Esophagus muscularis mucosa (tissue), 4 donors: ENCODE results near the gene SHMT2. TPM values are rescaled to one million over a fixed set of nuclear protein-coding genes. Genes with fewer than 3 reads are reported as not detected.

ENCODE experiments used
- DNase-seq: peaks from one replicate; pipeline ENCODE4 v3.0.0-alpha.2; 2017; ENCODE audit errors: extremely low spot score
- H3K27ac ChIP-seq, 4 donors: fragments of 200-600 bp; sonication (generic); replicated peaks in 1 of 4; 1 replicate in 3 of 4; 2 replicates in 1 of 4; pipeline ENCODE4 v1.5.1; 2016 to 2019; ENCODE audit warnings: mild to moderate bottlenecking in 1 of 4
- H3K27me3 ChIP-seq, 4 donors: fragments of 200-600 bp; sonication (generic); one replicate each; pipeline versions ENCODE4 v1.5.1 to v1.6.0; 2016 to 2019
- H3K36me3 ChIP-seq, 4 donors: fragments of 200-600 bp; sonication (generic); one replicate each; pipeline ENCODE4 v1.5.1; 2016 to 2019
- H3K4me1 ChIP-seq, 4 donors: fragments of 200-600 bp; sonication (generic); one replicate each; pipeline ENCODE4 v1.5.1; 2016 to 2019
- H3K4me3 ChIP-seq, 4 donors: fragments of 200-600 bp; sonication (generic); 1 replicate in 2 of 4; 2 replicates in 2 of 4; pipeline ENCODE4 v1.5.1; 2016 to 2019; ENCODE audit warnings: mild to moderate bottlenecking in 4 of 4, moderate library complexity in 1 of 4
- H3K9me3 ChIP-seq, 4 donors: fragments of 200-600 bp; sonication (generic); 1 replicate in 3 of 4; 2 replicates in 1 of 4; pipeline ENCODE4 v1.5.1; 2016 to 2019
- EP300 ChIP-seq: sonication (generic); formaldehyde crosslinking; IDR thresholded peaks from one replicate; pipeline ENCODE4 v1.6.1; 2017; ENCODE audit warnings: antibody characterized with exemption
- POLR2A ChIP-seq: fragments of 450-650 bp; IDR thresholded peaks from one replicate; pipeline ENCODE4 v1.6.1; 2017; ENCODE audit warnings: antibody characterized with exemption, moderate library complexity, mild to moderate bottlenecking, low read depth
- POLR2AphosphoS5 ChIP-seq, 2 donors: sonication (generic); formaldehyde crosslinking; IDR thresholded peaks; one replicate each; pipeline ENCODE4 v1.6.1; 2017; ENCODE audit warnings: antibody characterized with exemption in 2 of 2
- WGBS: methylation state at CpG from one replicate; pipeline ENCODE4 v1.1.5; 2018; 5-methylcytosine and 5-hydroxymethylcytosine counted together
- intact Hi-C: fragments of 100-400 bp; cut with DNase I; formaldehyde crosslinking; loops from one replicate; pipeline ENCODE4 v1.15.1; 2023
- total RNA-seq, 4 donors: library from RNA; depleted of rRNA; stranded (reverse); fragments of >200 nt; gene quantifications; one replicate each; pipeline versions ENCODE4 v1.1.0 to v1.2.1, GENCODE V29; 2016
- TF ChIP-seq, protein P1 (sequence below), 3 experiments: fragments of 200-600 bp in 2 of 3; fragments of 450-650 bp in 1 of 3; sonication (generic) in 2 of 3; IDR thresholded peaks; one replicate each; pipeline ENCODE4 v1.5.1; 2017 to 2019; ENCODE audit warnings: antibody characterized with exemption in 3 of 3, mild to moderate bottlenecking in 2 of 3, moderate library complexity in 1 of 3

The SHMT2 gene
- total RNA-seq, 4 donors from 2014 or later: 22.8 to 60.4 (median 34.6) TPM

DNA sequence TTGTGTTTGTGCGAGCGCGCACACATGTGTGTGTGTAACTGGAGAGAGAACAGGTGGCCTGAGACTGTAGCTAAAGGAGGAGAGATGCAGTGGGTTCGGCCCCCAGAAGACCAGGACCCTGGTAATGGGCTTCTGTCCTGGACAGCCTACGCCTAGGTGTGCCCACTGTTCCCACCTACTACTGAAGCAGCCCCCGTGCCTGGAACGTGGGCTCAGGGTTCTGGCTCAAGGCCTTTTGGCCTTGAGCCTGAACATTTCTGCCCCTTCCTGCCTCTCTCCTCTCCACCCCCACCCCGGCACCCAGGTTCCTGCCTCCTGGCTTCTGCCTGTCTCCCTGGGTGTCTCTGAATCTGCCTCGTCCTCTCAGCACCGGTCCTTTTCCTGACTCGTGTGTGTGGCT is 14.4 kb upstream of the SHMT2 start:
- H3K9me3 ChIP-seq: no peaks in the 10 kb centered on the region
- H3K4me3 ChIP-seq: no peak overlapping the region
- 37% methylated on average over 11 of the region's 11 CpGs for WGBS
- H3K27me3 ChIP-seq: peaks cover 5 to 64% (median 48%) of the 10 kb centered on the region in 4 donors
- H3K27ac ChIP-seq: no peak overlapping the region
- peaks cover 39 to 56% (median 52%) of the 10 kb centered on the region in 4 donors for H3K4me1 ChIP-seq
- DNase-seq: no peak
- intact Hi-C loops: loop anchor here (1.0 kb wide), 1 partner anchor 24 kb away; no protein-coding TSS in a partner anchor
- H3K36me3 ChIP-seq: peaks cover 0 to 29% (median 26%) of the 10 kb centered on the region in 4 donors
- TF ChIP-seq, protein P1, sequence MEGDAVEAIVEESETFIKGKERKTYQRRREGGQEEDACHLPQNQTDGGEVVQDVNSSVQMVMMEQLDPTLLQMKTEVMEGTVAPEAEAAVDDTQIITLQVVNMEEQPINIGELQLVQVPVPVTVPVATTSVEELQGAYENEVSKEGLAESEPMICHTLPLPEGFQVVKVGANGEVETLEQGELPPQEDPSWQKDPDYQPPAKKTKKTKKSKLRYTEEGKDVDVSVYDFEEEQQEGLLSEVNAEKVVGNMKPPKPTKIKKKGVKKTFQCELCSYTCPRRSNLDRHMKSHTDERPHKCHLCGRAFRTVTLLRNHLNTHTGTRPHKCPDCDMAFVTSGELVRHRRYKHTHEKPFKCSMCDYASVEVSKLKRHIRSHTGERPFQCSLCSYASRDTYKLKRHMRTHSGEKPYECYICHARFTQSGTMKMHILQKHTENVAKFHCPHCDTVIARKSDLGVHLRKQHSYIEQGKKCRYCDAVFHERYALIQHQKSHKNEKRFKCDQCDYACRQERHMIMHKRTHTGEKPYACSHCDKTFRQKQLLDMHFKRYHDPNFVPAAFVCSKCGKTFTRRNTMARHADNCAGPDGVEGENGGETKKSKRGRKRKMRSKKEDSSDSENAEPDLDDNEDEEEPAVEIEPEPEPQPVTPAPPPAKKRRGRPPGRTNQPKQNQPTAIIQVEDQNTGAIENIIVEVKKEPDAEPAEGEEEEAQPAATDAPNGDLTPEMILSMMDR (IDR thresholded peaks at IDR 0.05): no peak
- TF ChIP-seq POLR2A (no peak), POLR2AphosphoS5 (IDR thresholded peaks at IDR 0.05) (no peak), EP300 (no peak)

DNA sequence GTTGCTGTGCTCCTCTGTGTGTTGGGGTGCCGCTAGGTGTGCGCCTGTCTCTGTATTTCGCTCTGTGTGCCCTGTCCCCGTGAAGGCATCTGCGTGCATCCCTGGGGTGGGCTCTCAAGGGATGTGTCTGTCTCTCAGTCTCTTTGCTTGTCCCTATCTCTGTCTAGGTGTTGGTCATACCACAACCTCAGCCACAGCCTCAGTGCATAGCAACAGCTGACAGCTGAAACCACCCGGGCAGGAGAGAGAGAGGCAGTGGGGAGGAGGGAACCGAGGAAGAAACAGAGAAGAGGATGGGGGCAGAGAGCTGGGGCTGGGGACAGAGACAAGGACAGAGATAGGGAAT is 13.9 kb upstream of the SHMT2 start:
- H3K36me3 ChIP-seq: peaks cover 0 to 23% (median 21%) of the 10 kb centered on the region in 4 donors
- DNase-seq: no peak
- H3K9me3 ChIP-seq: no peaks in the 10 kb centered on the region
- peaks cover 5 to 70% (median 54%) of the 10 kb centered on the region in 4 donors for H3K27me3 ChIP-seq
- H3K27ac ChIP-seq: no peak overlapping the region
- 15% methylated on average over 7 of the region's 7 CpGs for WGBS
- no peak overlapping the region for H3K4me3 ChIP-seq
- H3K4me1 ChIP-seq: peaks cover 39 to 60% (median 55%) of the 10 kb centered on the region in 4 donors
- intact Hi-C loops: loop anchor here (1.0 kb wide), 1 partner anchor 24 kb away; no protein-coding TSS in a partner anchor
- TF ChIP-seq POLR2AphosphoS5 (IDR thresholded peaks at IDR 0.05): no peak
- TF ChIP-seq, protein P1 (IDR thresholded peaks at IDR 0.05): no peak
- TF ChIP-seq POLR2A: no peak
- no peak for TF ChIP-seq EP300

DNA sequence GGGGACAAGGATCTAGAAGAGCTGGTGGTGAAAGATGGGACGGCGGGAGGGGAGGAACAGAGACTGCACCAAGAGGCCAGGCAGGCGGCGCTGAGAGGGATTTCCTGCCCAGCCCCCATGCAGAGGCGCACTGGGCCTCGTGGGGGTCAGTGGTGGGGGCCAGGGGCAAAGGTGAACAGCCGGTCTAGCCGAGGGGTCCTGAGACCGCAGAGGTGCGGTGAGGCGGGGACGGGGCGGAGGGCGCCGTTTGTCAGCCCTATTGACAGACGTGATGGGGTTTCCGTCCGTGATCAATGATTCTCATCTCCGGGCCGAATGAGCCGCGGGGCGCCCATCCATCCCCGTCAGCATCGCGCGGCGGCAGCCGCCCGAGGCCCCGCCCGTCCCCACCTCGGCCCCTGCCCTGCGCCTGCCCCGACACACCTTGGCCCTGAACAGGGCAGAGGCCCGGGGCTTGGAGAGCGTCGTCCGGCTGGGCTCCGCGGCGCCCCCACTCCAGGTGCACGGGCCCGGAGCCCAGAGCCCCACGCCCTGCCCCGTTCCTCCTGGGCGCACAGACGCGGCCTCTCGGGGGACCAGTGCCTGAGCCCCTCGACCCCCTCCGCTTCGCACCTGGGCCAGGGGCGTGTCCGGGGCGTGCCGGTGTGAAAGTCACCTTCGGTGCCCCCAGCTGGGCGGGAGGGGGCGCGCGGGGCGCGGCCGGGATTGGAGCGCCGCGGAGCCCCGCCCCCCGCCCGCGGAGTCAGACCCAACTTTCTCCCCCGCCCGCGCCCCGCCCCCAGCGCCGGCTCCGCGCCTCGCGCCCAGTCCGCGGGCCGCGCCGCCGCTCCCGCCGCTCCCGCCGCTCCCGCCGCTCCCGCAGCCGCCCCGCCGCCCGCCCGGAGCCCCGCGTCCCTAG is 13.2 kb upstream of the SHMT2 start, which contains the start of gene NXPH4:
TSS of gene NXPH4 (plus strand) at position 781 of the 898 bp plus-strand sequence. CDS start 176 bp downstream, outside the sequence.
- intact Hi-C loops: no loop called here
- DNase-seq: no peak
- Histone ChIP-seq H3K4me3 (peak within 1 kb of the TSS; percentile 49 to 61 (median 54)), H3K9me3 (no peaks in the 10 kb centered on the region), H3K27me3 (peaks cover 5 to 76% (median 58%) of the 10 kb centered on the region in 4 donors), H3K27ac (no peak within 1 kb of the TSS), H3K4me1 (peaks cover 39 to 60% (median 56%) of the 10 kb centered on the region in 4 donors), H3K36me3 (peaks cover 0 to 17% (median 15%) of the 10 kb centered on the region in 4 donors)
- 4% methylated on average over 14 of the region's 102 CpGs for WGBS
- TF ChIP-seq EP300 (no peak), POLR2AphosphoS5 (IDR thresholded peaks at IDR 0.05) (no peak), POLR2A (no peak)
- TF ChIP-seq, protein P1 (IDR thresholded peaks at IDR 0.05): no peak

DNA sequence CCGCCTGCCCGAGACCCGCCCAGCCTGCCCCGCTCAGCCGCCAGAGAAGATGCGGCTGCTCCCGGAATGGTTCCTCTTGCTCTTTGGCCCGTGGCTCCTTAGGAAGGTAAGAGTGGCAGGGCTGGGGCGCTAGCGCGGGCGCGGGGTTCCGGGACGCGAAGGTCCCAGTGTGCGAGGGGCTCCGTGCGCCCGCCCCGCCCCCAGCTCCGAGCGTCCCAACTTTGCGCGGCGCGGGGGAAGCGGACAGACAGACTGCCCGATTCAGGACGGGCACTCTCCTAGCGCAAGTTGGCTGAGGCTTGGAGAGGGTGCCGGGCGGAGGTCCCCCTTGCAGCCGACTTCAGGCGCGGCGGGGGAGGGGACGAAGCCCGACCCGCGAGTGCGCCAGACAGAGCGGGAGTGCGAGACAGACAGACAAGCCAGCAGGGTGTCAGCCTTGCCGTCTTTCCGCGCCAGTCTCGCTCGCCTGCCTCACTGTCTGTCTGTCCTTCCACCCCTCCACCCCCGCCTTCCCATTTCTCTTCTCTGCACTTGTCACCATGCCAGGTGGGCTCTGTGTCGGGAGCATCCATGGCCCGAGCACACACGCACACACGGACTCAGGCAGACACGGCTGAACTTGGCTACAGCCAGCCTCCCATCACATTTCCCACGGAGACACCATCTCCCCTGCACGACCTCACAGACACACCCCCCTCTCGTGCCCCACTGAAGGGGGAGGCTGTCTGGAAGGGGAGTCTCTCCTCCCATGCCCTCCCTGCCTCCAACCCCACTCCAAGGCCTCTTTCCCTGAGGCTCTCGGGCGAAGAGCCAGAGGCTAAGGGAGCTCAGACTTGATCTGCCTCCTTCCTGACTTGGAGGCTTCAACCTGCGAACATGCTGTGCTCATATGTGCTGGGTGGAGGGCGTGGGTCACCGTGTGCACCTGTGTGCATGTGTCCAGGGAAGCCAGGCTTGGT is 12.3 kb upstream of the SHMT2 start:
- 3% methylated on average over 33 of the region's 63 CpGs for WGBS
- Histone ChIP-seq H3K36me3 (peaks cover 0 to 8% (median 6%) of the 10 kb centered on the region in 4 donors), H3K4me1 (peaks cover 39 to 61% (median 60%) of the 10 kb centered on the region in 4 donors), H3K27me3 (peaks cover 5 to 86% (median 65%) of the 10 kb centered on the region in 4 donors), H3K9me3 (no peaks in the 10 kb centered on the region), H3K4me3 (peak overlapping the region; percentile 49 to 61 (median 54)), H3K27ac (no peak overlapping the region)
- intact Hi-C loops: no loop called here
- DNase-seq: no peak
- no peak for TF ChIP-seq POLR2A
- TF ChIP-seq, protein P1 (IDR thresholded peaks at IDR 0.05): no peak
- no peak for TF ChIP-seq POLR2AphosphoS5 (IDR thresholded peaks at IDR 0.05)
